Measurements from ENCODE around the gene PRRT4.

GRCh38 chr7:128399991-128400390, 38.5 kb upstream of the PRRT4 start:
- TF ChIP-seq CTCF (IDR thresholded peaks at IDR 0.05) (no peak), POLR2A (IDR thresholded peaks at IDR 0.05; ENCODE audit: low read depth) (no peak), POLR2AphosphoS5 (IDR thresholded peaks at IDR 0.05) (no peak), EP300 (IDR thresholded peaks at IDR 0.05) (no peak)
